HepG2 (cell line): Measurements from ENCODE around the gene ETV6. TPM values are rescaled to one million over a fixed set of nuclear protein-coding genes. Genes with fewer than 3 reads are reported as not detected.
A peak's percentile ranks its signal among the peaks of the same experiment; 100 is the strongest.

Experiments
- ATAC-seq: fragments of 200-7000 bp; cut with Tn5 transposase; 3 replicates; pipeline ENCODE4 v1.9.1; 2020; ENCODE audit warnings: mild to moderate bottlenecking, moderate library complexity
- Bru-seq: library from RNA; stranded (reverse); fragments of 400-500 nt; gene quantifications from one replicate; lab custom pipeline; 2021; lab: Mats Ljungman, UMichigan
- BruChase-seq, 2 experiments: library from RNA; stranded (reverse); fragments of 400-500 nt; gene quantifications; one replicate each; lab custom pipeline; 2021; lab: Mats Ljungman, UMichigan
- BruUV-seq: library from RNA; stranded (reverse); fragments of 400-500 nt; replicated peaks from 2 replicates; lab custom pipeline; 2021; lab: Mats Ljungman, UMichigan
- CTCF ChIA-PET: fragments of 300-600 bp; formaldehyde crosslinking; extraction: SDS; loops from one replicate; lab custom pipeline; 2021; ENCODE audit warnings: low total read pairs, inconsistent platforms, low intra/inter-chr PET ratio; lab: Yijun Ruan, JAX
- POLR2A ChIA-PET: fragments of 350-600 bp; sonication (Branson Sonifier 250); formaldehyde crosslinking; loops from one replicate; lab custom pipeline; 2020; ENCODE audit warnings: antibody characterized with exemption, inconsistent platforms; lab: Yijun Ruan, JAX
- DNase-seq: peaks from one replicate; pipeline ENCODE4 v3.0.0-alpha.2; 2015; ENCODE audit warnings: low spot score
- FAIRE-seq: peaks from 3 replicates; lab custom pipeline; 2011; peaks lifted over from hg19 to GRCh38; lab: Jason Lieb, UNC
- H2AFZ ChIP-seq: one replicate; pipeline ENCODE4 v1.6.1; 2011; ENCODE audit warnings: low read length, inconsistent platforms
- H3K27ac ChIP-seq: fragments of 300-600 bp; 3 replicates; pipeline ENCODE4 v1.8.0; 2011; ENCODE audit warnings: mixed run types, mild to moderate bottlenecking, mixed read lengths, low read length, inconsistent platforms; ENCODE audit not compliant: insufficient read depth; ENCODE audit errors: extremely low read length
- H3K27me3 ChIP-seq, 2 experiments: fragments of 200-600 bp in 1 of 2; 2 replicates in 1 of 2; 3 replicates in 1 of 2; pipeline versions ENCODE4 v1.6.0 to v1.8.0; 2011; ENCODE audit warnings: low read length in 2 of 2, mild to moderate bottlenecking in 2 of 2, moderate library complexity in 2 of 2, inconsistent platforms in 1 of 2; ENCODE audit not compliant: insufficient read depth in 2 of 2, control insufficient read depth in 1 of 2
- H3K36me3 ChIP-seq, 2 experiments: fragments of 200-600 bp in 1 of 2; replicated peaks in 1 of 2; 2 replicates in 1 of 2; 3 replicates in 1 of 2; pipeline versions ENCODE4 v1.5.1 to v1.8.0; 2011; ENCODE audit warnings: low read length in 2 of 2, inconsistent platforms in 1 of 2; ENCODE audit not compliant: insufficient read depth in 2 of 2, control insufficient read depth in 1 of 2
- H3K4me1 ChIP-seq: 2 replicates; pipeline ENCODE4 v1.5.1; 2012; ENCODE audit warnings: low read length, inconsistent platforms; ENCODE audit not compliant: insufficient read depth
- H3K4me2 ChIP-seq: 2 replicates; pipeline ENCODE4 v1.6.0; 2011; ENCODE audit warnings: low read depth, low read length, inconsistent platforms
- H3K4me3 ChIP-seq, 3 experiments: fragments of 200-600 bp in 1 of 3; sonication (generic), shearing (Covaris generic) in 1 of 3; replicated peaks in 1 of 3; 2 replicates each; pipeline ENCODE4 v1.5.1; 2011 to 2016; ENCODE audit warnings: low read length in 3 of 3, inconsistent platforms in 2 of 3, low read depth in 2 of 3, mild to moderate bottlenecking in 2 of 3, control low read depth in 1 of 3, mixed read lengths in 1 of 3; ENCODE audit not compliant: insufficient read depth in 1 of 3
- H3K79me2 ChIP-seq: one replicate; pipeline ENCODE4 v1.6.1; 2011; ENCODE audit warnings: low read length, inconsistent platforms; ENCODE audit not compliant: insufficient read depth
- H3K9ac ChIP-seq: 2 replicates; pipeline ENCODE4 v1.6.0; 2011; ENCODE audit warnings: mild to moderate bottlenecking, low read depth, low read length, inconsistent platforms; ENCODE audit not compliant: insufficient read depth
- H3K9me3 ChIP-seq: 2 replicates; pipeline ENCODE4 v1.5.1; 2012; ENCODE audit warnings: mild to moderate bottlenecking, low read length
- H4K20me1 ChIP-seq: 2 replicates; pipeline ENCODE4 v1.6.0; 2011; ENCODE audit warnings: inconsistent platforms, mild to moderate bottlenecking, low read length, moderate library complexity; ENCODE audit not compliant: insufficient read depth
- GATA4 ChIP-seq: sonication (generic); IDR thresholded peaks from 2 replicates; pipeline ENCODE4 v1.6.1; 2016; ENCODE audit warnings: antibody characterized with exemption, low read depth, borderline replicate concordance
- HOXA5 ChIP-seq: sonication (generic); formaldehyde crosslinking; IDR thresholded peaks from 2 replicates; pipeline ENCODE4 v1.4.0; 2020; ENCODE audit warnings: missing genetic modification reagents
- NFATC3 ChIP-seq: sonication (generic); formaldehyde crosslinking; IDR thresholded peaks from 2 replicates; pipeline ENCODE4 v1.5.1; 2020; ENCODE audit warnings: mild to moderate bottlenecking, missing genetic modification reagents
- PRPF4 ChIP-seq: fragments of 200-400 bp; formaldehyde crosslinking; IDR thresholded peaks from 2 replicates; pipeline ENCODE4 v1.6.1; 2016; ENCODE audit warnings: low read length, low read depth; ENCODE audit not compliant: poor library complexity, severe bottlenecking
- SCMH1 ChIP-seq: sonication (generic); formaldehyde crosslinking; IDR thresholded peaks from 2 replicates; pipeline ENCODE4 v1.9.0; 2021; ENCODE audit warnings: missing genetic modification reagents, mild to moderate bottlenecking, borderline replicate concordance
- SETDB1 ChIP-seq: sonication (generic); formaldehyde crosslinking; IDR thresholded peaks from 2 replicates; pipeline ENCODE4 v1.5.1; 2020; ENCODE audit warnings: missing genetic modification reagents, mild to moderate bottlenecking, borderline replicate concordance
- ZNF761 ChIP-seq: sonication (generic); formaldehyde crosslinking; conservative IDR thresholded peaks from 2 replicates; pipeline ENCODE4 v1.4.0; 2020; ENCODE audit warnings: mild to moderate bottlenecking, missing genetic modification reagents
- ZNF841 ChIP-seq: sonication (generic); formaldehyde crosslinking; IDR thresholded peaks from 2 replicates; pipeline ENCODE4 v1.8.1; 2023; ENCODE audit warnings: missing genetic modification reagents, borderline replicate concordance
- WGBS: methylation state at CpG from one replicate; pipeline ENCODE4 v1.1.6; 2017; ENCODE audit warnings: low lambda C conversion rate; 5-methylcytosine and 5-hydroxymethylcytosine counted together
- in situ Hi-C: cut with HindIII; loops from 2 replicates; pipeline ENCODE4 v1.10.0; 2017; ENCODE audit warnings: low pct_unique_long_range_greater_than_20kb; ENCODE audit not compliant: extremely low pct_ligation_motif_present
- intact Hi-C: fragments of 100-400 bp; cut with micrococcal nuclease; formaldehyde crosslinking; loops from one replicate; pipeline ENCODE4 v1.10.0; 2022; ENCODE audit not compliant: unreplicated experiment
- long read RNA-seq, 2 experiments: library from RNA in 1 of 2; library from polyadenylated mRNA in 1 of 2; stranded (forward) in 1 of 2; unstranded in 1 of 2; transcript quantifications; one replicate each; pipeline ENCODE4 v2.0.0, GENCODE V29; 2019 to 2022
- polyA minus RNA-seq, 3 experiments: library from RNA; depleted of rRNA, polyadenylated mRNA; stranded (reverse); fragments of >200 nt; gene quantifications; 2 replicates each; pipeline ENCODE4 v1.2.3, GENCODE V29; 2011; ENCODE audit warnings: low replicate concordance in 1 of 3
- polyA plus RNA-seq, 8 experiments: library from polyadenylated mRNA; depleted of rRNA in 3 of 8; stranded (reverse) in 7 of 8; unstranded in 1 of 8; fragments of >200 nt; fragmentation: Illumina TruSeq in 4 of 8; extraction: Trizol in 4 of 8; gene quantifications; 2 replicates each; pipeline versions ENCODE4 v1.2.1 to v1.2.3, GENCODE V29; 2011 to 2016; ENCODE audit warnings: low read depth in 4 of 8, missing spikeins in 1 of 8, mixed read lengths in 1 of 8; ENCODE audit not compliant: insufficient read depth in 1 of 8
- total RNA-seq, 5 experiments: library from RNA; depleted of rRNA; stranded (reverse); fragments of >200 nt; fragmentation: Illumina TruSeq; extraction: Trizol; gene quantifications; 2 replicates each; pipeline ENCODE4 v1.2.3, GENCODE V29; 2016; ENCODE audit warnings: low read depth in 1 of 5
- TF ChIP-seq, protein P1 (sequence below), 2 experiments: sonication (generic) in 1 of 2; formaldehyde crosslinking in 1 of 2; IDR thresholded peaks; 2 replicates each; pipeline versions ENCODE4 v1.4.0 to v1.6.1; 2018 to 2020; ENCODE audit warnings: missing genetic modification reagents in 2 of 2, borderline replicate concordance in 1 of 2, low read depth in 1 of 2, mild to moderate bottlenecking in 1 of 2, missing biosample characterization in 1 of 2
- TF ChIP-seq, protein P2 (sequence below): sonication (generic); formaldehyde crosslinking; IDR thresholded peaks from 2 replicates; pipeline ENCODE4 v1.5.0; 2020; ENCODE audit warnings: missing genetic modification reagents
- TF ChIP-seq, protein P3 (sequence below): sonication (generic); formaldehyde crosslinking; IDR thresholded peaks from 2 replicates; pipeline ENCODE4 v1.4.0; 2020; ENCODE audit warnings: missing genetic modification reagents

The ETV6 gene
- total RNA-seq (2016; rRNA removed; fragmentation: Illumina TruSeq; extraction: Trizol) (2.2 and 2.8 TPM in 2 replicates), polyA plus RNA-seq (2011; rRNA removed) (3.0 and 3.3 TPM in 2 replicates), polyA minus RNA-seq (2011; rRNA and poly(A)+ RNA removed; ENCODE audit: low replicate concordance) (7.0 and 9.1 TPM in 2 replicates), Bru-seq, nascent RNA (percentile 65 among the genes with signal in this experiment), BruChase-seq, experiment 1, labeled RNA remaining after a 6-hour chase (percentile 68 among the genes with signal in this experiment), BruChase-seq, experiment 2, labeled RNA remaining after a 2-hour chase (percentile 67 among the genes with signal in this experiment)
- 1.0 and 1.2 TPM in 2 replicates for total RNA-seq (2016; cell fraction: cytosol; rRNA removed; fragmentation: Illumina TruSeq; extraction: Trizol; ENCODE audit: low read depth)
- total RNA-seq (2016; cell fraction: insoluble cytoplasmic fraction; rRNA removed; fragmentation: Illumina TruSeq; extraction: Trizol): 1.8 and 2.5 TPM in 2 replicates
- total RNA-seq (2016; cell fraction: membrane; rRNA removed; fragmentation: Illumina TruSeq; extraction: Trizol): 2.9 and 3.4 TPM in 2 replicates
- 3.9 and 4.2 TPM in 2 replicates for total RNA-seq (2016; cell fraction: nucleus; rRNA removed; fragmentation: Illumina TruSeq; extraction: Trizol)
- polyA plus RNA-seq (2011; cell fraction: cytosol; rRNA removed): 1.9 and 2.1 TPM in 2 replicates
- polyA plus RNA-seq (2011; cell fraction: nucleus; rRNA removed): 3.5 and 4.3 TPM in 2 replicates
- polyA plus RNA-seq (2012): 1.8 and 2.6 TPM in 2 replicates
- polyA plus RNA-seq (2016; cell fraction: cytosol; fragmentation: Illumina TruSeq; extraction: Trizol; ENCODE audit: low read depth): 1.1 and 1.2 TPM in 2 replicates
- 2.7 and 3.6 TPM in 2 replicates for polyA plus RNA-seq (2016; cell fraction: insoluble cytoplasmic fraction; fragmentation: Illumina TruSeq; extraction: Trizol; ENCODE audit: low read depth)
- polyA plus RNA-seq (2016; cell fraction: membrane; fragmentation: Illumina TruSeq; extraction: Trizol; ENCODE audit: low read depth): 2.5 and 3.2 TPM in 2 replicates
- 4.6 and 5.1 TPM in 2 replicates for polyA plus RNA-seq (2016; cell fraction: nucleus; fragmentation: Illumina TruSeq; extraction: Trizol; ENCODE audit: insufficient read depth, low read depth)
- 3.4 and 4.0 TPM in 2 replicates for polyA minus RNA-seq (2011; cell fraction: cytosol; rRNA and poly(A)+ RNA removed)
- polyA minus RNA-seq (2011; cell fraction: nucleus; rRNA and poly(A)+ RNA removed): 8.1 and 12.8 TPM in 2 replicates
- long read RNA-seq, experiment 1, partial matches to known transcripts: 0 of 5 reads
- long read RNA-seq, experiment 1, other reads (novel, unspliced or antisense): 5 of 5 reads
- long read RNA-seq, experiment 2, full-length matches to known transcripts: 2 of 12 reads
- long read RNA-seq, experiment 2, partial matches to known transcripts: 4 of 12 reads
- long read RNA-seq, experiment 2, other reads (novel, unspliced or antisense): 6 of 12 reads

DNA sequence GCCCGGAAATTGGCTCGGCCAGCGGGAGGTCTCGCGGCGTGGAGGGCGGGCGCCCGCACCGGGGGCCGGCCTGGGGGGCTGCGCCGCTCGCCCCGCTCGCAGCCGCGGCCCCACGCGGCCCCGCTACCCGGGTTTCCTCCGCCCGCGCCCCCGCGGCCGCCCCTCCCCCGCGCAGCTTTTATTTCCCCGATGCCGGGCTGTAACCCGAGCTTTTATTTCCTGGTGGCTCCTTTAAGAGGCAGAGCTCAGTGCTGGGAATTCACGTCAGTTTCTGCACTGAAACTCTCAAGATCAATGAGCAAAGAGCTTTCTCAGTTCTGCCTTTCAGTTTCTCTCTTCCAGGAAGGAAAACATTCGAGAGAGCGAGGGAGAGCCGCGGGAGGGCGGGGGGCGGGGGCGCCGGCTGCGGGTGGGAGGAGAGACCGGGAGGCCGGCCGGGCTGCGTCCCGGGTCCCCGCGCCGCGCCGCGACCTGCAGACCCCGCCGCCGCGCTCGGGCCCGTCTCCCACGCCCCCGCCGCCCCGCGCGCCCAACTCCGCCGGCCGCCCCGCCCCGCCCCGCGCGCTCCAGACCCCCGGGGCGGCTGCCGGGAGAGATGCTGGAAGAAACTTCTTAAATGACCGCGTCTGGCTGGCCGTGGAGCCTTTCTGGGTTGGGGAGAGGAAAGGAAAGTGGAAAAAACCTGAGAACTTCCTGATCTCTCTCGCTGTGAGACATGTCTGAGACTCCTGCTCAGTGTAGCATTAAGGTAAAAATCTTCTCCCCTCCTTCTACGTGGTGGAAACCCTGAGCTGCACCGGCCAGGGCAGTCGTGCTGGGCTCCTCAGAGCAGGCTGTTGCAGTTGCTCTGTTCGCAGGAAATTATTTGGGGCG lies at the start of gene ETV6:
Gene ETV6 (plus strand): TSS at position 262 of the 873 bp plus-strand sequence. CDS start 454 bp downstream, at position 716.
- under 1% methylated on average over 21 of the region's 86 CpGs for WGBS
- BruUV-seq: no TSS peak
- peaks cover 15% of the 10 kb centered on the region for H3K79me2 ChIP-seq
- in situ Hi-C loops (no loop called here), intact Hi-C loops (loop anchor here (2.0 to 10.0 kb wide), 3 partner anchors 55 to 238 kb away; no protein-coding TSS in a partner anchor)
- peak within 1 kb of the TSS; percentile 88 for H3K27ac ChIP-seq
- ATAC-seq: peak; percentile 54
- H3K9ac ChIP-seq: peak within 1 kb of the TSS; percentile 95
- H3K36me3 ChIP-seq: no peaks in the 10 kb centered on the region
- H3K9me3 ChIP-seq: no peaks in the 10 kb centered on the region
- H3K4me3 ChIP-seq: peak within 1 kb of the TSS; percentile 80 to 95 (median 92)
- POLR2A ChIA-PET: interaction anchor here (0.7 to 1.0 kb wide), 2 partner anchors 11 to 77 kb away, joined by 3 read pairs; no protein-coding TSS in a partner anchor
- FAIRE-seq: no peak
- H3K4me2 ChIP-seq: peak within 1 kb of the TSS; percentile 80
- H3K27me3 ChIP-seq: no peaks in the 10 kb centered on the region
- H2AFZ ChIP-seq: peak within 1 kb of the TSS; percentile 80
- H4K20me1 ChIP-seq: no peaks in the 10 kb centered on the region
- CTCF ChIA-PET: no interaction called here
- H3K4me1 ChIP-seq: peaks cover 31% of the 10 kb centered on the region
- DNase-seq: peak; percentile 69
- TF ChIP-seq ZNF761 (CRISPR knock-in tag) (no peak), SETDB1 (CRISPR knock-in tag) (no peak), NFATC3 (CRISPR knock-in tag) (no peak), HOXA5 (CRISPR knock-in tag) (peak; percentile 40; the same call in 1 of the 2 replicates), ZNF841 (no peak), PRPF4 (no peak), GATA4 (no peak), SCMH1 (CRISPR knock-in tag) (no peak)
- TF ChIP-seq, protein P1, sequence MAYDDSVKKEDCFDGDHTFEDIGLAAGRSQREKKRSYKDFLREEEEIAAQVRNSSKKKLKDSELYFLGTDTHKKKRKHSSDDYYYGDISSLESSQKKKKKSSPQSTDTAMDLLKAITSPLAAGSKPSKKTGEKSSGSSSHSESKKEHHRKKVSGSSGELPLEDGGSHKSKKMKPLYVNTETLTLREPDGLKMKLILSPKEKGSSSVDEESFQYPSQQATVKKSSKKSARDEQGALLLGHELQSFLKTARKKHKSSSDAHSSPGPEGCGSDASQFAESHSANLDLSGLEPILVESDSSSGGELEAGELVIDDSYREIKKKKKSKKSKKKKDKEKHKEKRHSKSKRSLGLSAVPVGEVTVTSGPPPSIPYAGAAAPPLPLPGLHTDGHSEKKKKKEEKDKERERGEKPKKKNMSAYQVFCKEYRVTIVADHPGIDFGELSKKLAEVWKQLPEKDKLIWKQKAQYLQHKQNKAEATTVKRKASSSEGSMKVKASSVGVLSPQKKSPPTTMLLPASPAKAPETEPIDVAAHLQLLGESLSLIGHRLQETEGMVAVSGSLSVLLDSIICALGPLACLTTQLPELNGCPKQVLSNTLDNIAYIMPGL (CRISPR knock-in tag; IDR thresholded peaks at IDR 0.05; ENCODE audit: borderline replicate concordance in 1 of 2, low read depth in 1 of 2): 0 out of 4 replicates have a peak, but pooled peaks of 1 of the 2 experiments have one; percentile 19
- TF ChIP-seq, protein P2, sequence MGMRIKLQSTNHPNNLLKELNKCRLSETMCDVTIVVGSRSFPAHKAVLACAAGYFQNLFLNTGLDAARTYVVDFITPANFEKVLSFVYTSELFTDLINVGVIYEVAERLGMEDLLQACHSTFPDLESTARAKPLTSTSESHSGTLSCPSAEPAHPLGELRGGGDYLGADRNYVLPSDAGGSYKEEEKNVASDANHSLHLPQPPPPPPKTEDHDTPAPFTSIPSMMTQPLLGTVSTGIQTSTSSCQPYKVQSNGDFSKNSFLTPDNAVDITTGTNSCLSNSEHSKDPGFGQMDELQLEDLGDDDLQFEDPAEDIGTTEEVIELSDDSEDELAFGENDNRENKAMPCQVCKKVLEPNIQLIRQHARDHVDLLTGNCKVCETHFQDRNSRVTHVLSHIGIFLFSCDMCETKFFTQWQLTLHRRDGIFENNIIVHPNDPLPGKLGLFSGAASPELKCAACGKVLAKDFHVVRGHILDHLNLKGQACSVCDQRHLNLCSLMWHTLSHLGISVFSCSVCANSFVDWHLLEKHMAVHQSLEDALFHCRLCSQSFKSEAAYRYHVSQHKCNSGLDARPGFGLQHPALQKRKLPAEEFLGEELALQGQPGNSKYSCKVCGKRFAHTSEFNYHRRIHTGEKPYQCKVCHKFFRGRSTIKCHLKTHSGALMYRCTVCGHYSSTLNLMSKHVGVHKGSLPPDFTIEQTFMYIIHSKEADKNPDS (CRISPR knock-in tag): no peak
- TF ChIP-seq, protein P3, sequence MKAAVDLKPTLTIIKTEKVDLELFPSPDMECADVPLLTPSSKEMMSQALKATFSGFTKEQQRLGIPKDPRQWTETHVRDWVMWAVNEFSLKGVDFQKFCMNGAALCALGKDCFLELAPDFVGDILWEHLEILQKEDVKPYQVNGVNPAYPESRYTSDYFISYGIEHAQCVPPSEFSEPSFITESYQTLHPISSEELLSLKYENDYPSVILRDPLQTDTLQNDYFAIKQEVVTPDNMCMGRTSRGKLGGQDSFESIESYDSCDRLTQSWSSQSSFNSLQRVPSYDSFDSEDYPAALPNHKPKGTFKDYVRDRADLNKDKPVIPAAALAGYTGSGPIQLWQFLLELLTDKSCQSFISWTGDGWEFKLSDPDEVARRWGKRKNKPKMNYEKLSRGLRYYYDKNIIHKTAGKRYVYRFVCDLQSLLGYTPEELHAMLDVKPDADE (CRISPR knock-in tag): no peak
